Measurements from ENCODE around the gene CDC27. TPM values are rescaled to one million over a fixed set of nuclear protein-coding genes. Genes with fewer than 3 reads are reported as not detected.
"Not testable (repeated sequence)": the region's sequence is repeated elsewhere in the genome, so short reads cannot be mapped to it uniquely, and the experiment has no call there.

The CDC27 gene
- total RNA-seq, 1 donor from 2014 or later: 167 TPM

DNA sequence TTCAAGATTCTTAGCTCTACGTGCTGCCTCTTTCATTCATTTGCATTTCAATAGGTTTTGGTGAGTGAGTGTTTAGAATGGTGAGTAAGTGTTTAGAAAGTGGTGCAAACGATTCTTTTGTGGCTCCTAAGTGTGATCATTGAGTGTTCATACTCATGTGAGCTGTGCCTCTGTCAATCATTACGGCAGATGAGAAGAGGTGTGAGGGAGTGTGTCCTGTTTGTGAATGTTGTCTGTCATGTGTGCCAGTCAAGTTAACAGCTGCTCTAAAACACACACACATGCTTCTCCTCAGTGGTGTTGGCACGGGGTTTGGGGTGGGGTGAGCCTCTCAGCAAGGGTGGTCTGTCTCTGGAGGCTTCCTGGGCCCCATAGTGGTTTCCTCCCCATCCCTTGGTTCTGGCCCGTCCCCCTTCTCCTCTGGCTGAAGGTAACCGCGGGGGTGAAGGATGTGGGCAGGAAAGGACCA lies 31.5 kb upstream of the CDC27 start:
- H3K4me2 ChIP-seq: no peak overlapping the region
- no peaks in the 10 kb centered on the region for H3F3A ChIP-seq (ENCODE audit: low read depth)
- DNase-seq (ENCODE audit: low spot score): no peak
- H3K36me3 Mint-ChIP-seq: no peaks in the 10 kb centered on the region
- H3K9ac ChIP-seq: no peak overlapping the region
- peaks cover 3% of the 10 kb centered on the region for H3K27me3 Mint-ChIP-seq (ENCODE audit: insufficient read depth, low read depth)
- H3K36me3 ChIP-seq: no peaks in the 10 kb centered on the region
- H3K27me3 ChIP-seq: no peaks in the 10 kb centered on the region
- no peak overlapping the region for H3K4me3 Mint-ChIP-seq
- no peaks in the 10 kb centered on the region for H3K9me3 ChIP-seq (ENCODE audit: low read depth)
- H3K79me2 ChIP-seq (ENCODE audit: low read depth): no peaks in the 10 kb centered on the region
- peak overlapping the region; percentile 19 for H2AFZ ChIP-seq (replicated peaks)
- H3K4me3 ChIP-seq: no peak overlapping the region
- H4K20me1 ChIP-seq (ENCODE audit: low read depth): no peaks in the 10 kb centered on the region
- peaks cover 21% of the 10 kb centered on the region for H3K4me1 Mint-ChIP-seq
- H3K4me1 ChIP-seq: peaks cover 9% of the 10 kb centered on the region
- no peak overlapping the region for H3K27ac ChIP-seq
- H3K9me3 Mint-ChIP-seq: peaks cover 22% of the 10 kb centered on the region
- TF ChIP-seq CTCF (IDR thresholded peaks at IDR 0.05) (no peak), EZH2 (IDR thresholded peaks at IDR 0.05) (no peak), EZH2phosphoT487 (IDR thresholded peaks at IDR 0.05) (no peak)
- H3K27ac Mint-ChIP-seq: no peak overlapping the region

- Histone ChIP-seq H3F3A (ENCODE audit: low read depth) (no peaks in the 10 kb centered on the region), H3K36me3 (no peaks in the 10 kb centered on the region), H3K9me3 (ENCODE audit: low read depth) (no peaks in the 10 kb centered on the region), H3K9ac (no peak overlapping the region), H3K27me3 (no peaks in the 10 kb centered on the region), H3K4me2 (no peak overlapping the region), H4K20me1 (ENCODE audit: low read depth) (no peaks in the 10 kb centered on the region), H3K79me2 (ENCODE audit: low read depth) (no peaks in the 10 kb centered on the region), H3K4me1 (peaks cover 9% of the 10 kb centered on the region), H3K27ac (no peak overlapping the region), H3K4me3 (no peak overlapping the region), H2AFZ (replicated peaks) (peak overlapping the region; percentile 19)
- TF ChIP-seq EZH2phosphoT487 (IDR thresholded peaks at IDR 0.05) (no peak), CTCF (IDR thresholded peaks at IDR 0.05) (no peak), EZH2 (IDR thresholded peaks at IDR 0.05) (no peak)
- Mint-ChIP-seq H3K4me3 (no peak overlapping the region), H3K36me3 (no peaks in the 10 kb centered on the region), H3K27me3 (ENCODE audit: insufficient read depth, low read depth) (peaks cover 3% of the 10 kb centered on the region), H3K4me1 (peaks cover 21% of the 10 kb centered on the region), H3K27ac (peak overlapping the region; percentile 80), H3K9me3 (peaks cover 22% of the 10 kb centered on the region)
- DNase-seq (ENCODE audit: low spot score): no peak
These were observed 30.8 kb upstream of the CDC27 start for GRCh38 chr17:47219621-47220475.

- Histone ChIP-seq H3K9ac (no peak overlapping the region), H3K27ac (no peak overlapping the region), H3K9me3 (ENCODE audit: low read depth) (no peaks in the 10 kb centered on the region), H3F3A (ENCODE audit: low read depth) (no peaks in the 10 kb centered on the region), H3K4me3 (no peak overlapping the region), H3K27me3 (no peaks in the 10 kb centered on the region), H4K20me1 (ENCODE audit: low read depth) (no peaks in the 10 kb centered on the region), H3K4me1 (peaks cover 9% of the 10 kb centered on the region), H3K4me2 (no peak overlapping the region), H3K36me3 (no peaks in the 10 kb centered on the region), H3K79me2 (ENCODE audit: low read depth) (no peaks in the 10 kb centered on the region), H2AFZ (replicated peaks) (peak overlapping the region; percentile 13)
- H3K36me3 Mint-ChIP-seq: no peaks in the 10 kb centered on the region
- peaks cover 3% of the 10 kb centered on the region for H3K27me3 Mint-ChIP-seq (ENCODE audit: insufficient read depth, low read depth)
- H3K9me3 Mint-ChIP-seq: peaks cover 14% of the 10 kb centered on the region
- DNase-seq (ENCODE audit: low spot score): no peak
- peak overlapping the region; percentile 72 for H3K27ac Mint-ChIP-seq
- peaks cover 21% of the 10 kb centered on the region for H3K4me1 Mint-ChIP-seq
- no peak overlapping the region for H3K4me3 Mint-ChIP-seq
- TF ChIP-seq EZH2phosphoT487 (IDR thresholded peaks at IDR 0.05) (no peak), EZH2 (IDR thresholded peaks at IDR 0.05) (no peak), CTCF (IDR thresholded peaks at IDR 0.05) (no peak)
These were observed 29.9 kb upstream of the CDC27 start for GRCh38 chr17:47218896-47219430.

DNA sequence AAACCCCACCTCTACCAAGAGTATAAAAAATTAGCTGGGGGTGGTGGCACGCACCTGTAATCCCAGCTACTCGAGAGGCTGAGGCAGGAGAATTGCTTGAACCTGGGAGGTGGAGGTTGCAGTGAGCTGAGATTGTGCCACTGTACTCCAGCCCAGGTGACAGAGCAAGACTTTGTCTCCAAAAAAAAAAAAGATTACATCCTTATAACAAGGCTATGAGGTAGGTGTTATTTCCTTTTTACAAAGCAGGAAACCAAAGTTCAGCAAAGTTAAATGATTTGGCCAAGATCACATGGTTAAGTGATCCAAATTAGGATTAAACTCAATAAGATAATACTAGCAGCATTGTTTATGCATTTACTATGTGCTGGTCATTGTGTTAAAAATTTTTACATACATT lies 28.2 kb upstream of the CDC27 start:
- peaks cover 23% of the 10 kb centered on the region for H3K4me1 Mint-ChIP-seq
- not testable (repeated sequence) for H3K4me3 ChIP-seq; H3K9ac ChIP-seq; DNase-seq (ENCODE audit: low spot score); H3F3A ChIP-seq (ENCODE audit: low read depth); H3K36me3 ChIP-seq; H3K27ac Mint-ChIP-seq; H3K4me2 ChIP-seq; H3K36me3 Mint-ChIP-seq; H3K27ac ChIP-seq; H3K27me3 ChIP-seq; H3K9me3 Mint-ChIP-seq; H3K9me3 ChIP-seq (ENCODE audit: low read depth); H3K79me2 ChIP-seq (ENCODE audit: low read depth); H4K20me1 ChIP-seq (ENCODE audit: low read depth); H3K4me3 Mint-ChIP-seq; H3K27me3 Mint-ChIP-seq (ENCODE audit: insufficient read depth, low read depth); H2AFZ ChIP-seq (replicated peaks)
- peaks cover 13% of the 10 kb centered on the region for H3K4me1 ChIP-seq

- H3K9me3 Mint-ChIP-seq; H3K9ac ChIP-seq; H3K9me3 ChIP-seq (ENCODE audit: low read depth); DNase-seq (ENCODE audit: low spot score); H4K20me1 ChIP-seq (ENCODE audit: low read depth); H3K27me3 ChIP-seq; H3K27ac Mint-ChIP-seq; H3K27ac ChIP-seq; H2AFZ ChIP-seq (replicated peaks); H3K36me3 ChIP-seq; H3K79me2 ChIP-seq (ENCODE audit: low read depth); H3F3A ChIP-seq (ENCODE audit: low read depth); H3K4me2 ChIP-seq; H3K36me3 Mint-ChIP-seq; H3K4me3 ChIP-seq; H3K27me3 Mint-ChIP-seq (ENCODE audit: insufficient read depth, low read depth); H3K4me3 Mint-ChIP-seq: not testable (repeated sequence)
- peaks cover 25% of the 10 kb centered on the region for H3K4me1 Mint-ChIP-seq
- H3K4me1 ChIP-seq: peaks cover 13% of the 10 kb centered on the region
These were observed 27.7 kb upstream of the CDC27 start for GRCh38 chr17:47216821-47217220.

Measured in neural progenitor cell (in vitro differentiated cells).